CD4-positive, alpha-beta T cell treated with Interleukin-6 for 4 hours (primary cell): ENCODE results near the gene DVL2.

ENCODE experiments used
- DNase-seq: peaks from one replicate; pipeline ENCODE4 v3.0.0-alpha.2; 2020; ENCODE audit warnings: mixed read lengths

The DVL2 gene

DNA sequence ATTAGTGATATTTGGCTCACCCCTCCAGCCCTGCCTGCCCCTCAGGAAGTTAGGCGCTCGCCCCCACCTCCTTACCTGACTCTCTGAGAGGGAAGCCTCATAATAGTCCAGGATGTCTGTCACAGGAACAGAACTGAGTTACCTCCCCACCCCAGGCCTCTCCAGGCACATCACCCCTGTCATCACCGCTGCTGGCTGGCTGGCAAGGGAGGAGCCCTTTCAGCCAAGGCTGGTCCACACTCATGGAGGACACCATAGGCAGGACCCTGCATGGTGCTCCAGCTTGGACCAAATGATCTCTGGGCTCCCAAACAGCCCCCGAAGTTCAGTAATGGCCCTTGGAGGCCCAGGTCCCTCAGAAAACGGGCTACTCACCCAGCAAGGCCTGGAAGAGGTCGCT lies 16.2 kb downstream of the DVL2 start:
- peak; percentile 22 for DNase-seq

DNA sequence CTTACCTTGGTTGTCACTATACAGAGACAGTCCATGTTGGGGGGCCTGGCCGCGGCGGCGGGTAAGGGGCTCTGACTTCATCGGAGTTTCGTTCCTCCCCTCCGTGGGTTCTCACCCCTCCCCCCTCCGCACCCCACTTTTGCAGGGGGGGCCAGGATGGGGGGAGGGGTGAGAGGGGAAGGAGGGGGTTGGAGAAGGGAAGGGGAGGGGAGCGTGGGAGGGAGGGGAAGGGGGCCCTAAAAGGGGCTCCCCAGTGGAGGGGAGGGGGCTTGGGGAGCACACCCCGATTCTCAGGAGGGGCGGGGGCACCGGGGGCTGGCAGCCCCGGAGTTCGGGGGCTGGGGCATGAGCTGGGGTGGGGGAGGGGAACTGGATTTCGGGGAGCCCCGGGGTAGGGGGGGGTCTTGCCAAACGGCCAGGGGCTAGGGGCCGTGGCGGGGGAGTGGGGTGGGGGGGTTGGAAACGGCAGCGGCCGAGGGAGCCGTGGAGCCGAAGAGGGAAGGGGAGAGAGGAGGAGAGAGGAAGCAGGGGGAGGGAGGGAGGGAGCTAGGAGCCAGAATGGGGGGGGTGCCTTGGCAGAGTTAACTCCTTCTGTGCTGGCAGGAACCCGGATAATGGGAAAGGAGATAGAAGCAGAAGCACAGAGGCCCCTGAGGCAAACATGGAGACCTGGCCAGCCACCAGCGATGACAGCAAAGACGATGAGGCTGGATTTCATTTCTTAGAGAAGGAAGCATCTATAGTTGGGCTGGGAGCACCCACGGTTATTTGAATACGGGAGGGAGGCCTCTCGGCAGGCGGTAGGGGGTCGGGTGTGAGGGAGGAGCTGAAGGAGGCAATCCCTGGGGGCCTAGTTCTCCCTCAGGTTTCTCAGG lies 17.0 kb downstream of the DVL2 start:
- peak; percentile 56 for DNase-seq

DNA sequence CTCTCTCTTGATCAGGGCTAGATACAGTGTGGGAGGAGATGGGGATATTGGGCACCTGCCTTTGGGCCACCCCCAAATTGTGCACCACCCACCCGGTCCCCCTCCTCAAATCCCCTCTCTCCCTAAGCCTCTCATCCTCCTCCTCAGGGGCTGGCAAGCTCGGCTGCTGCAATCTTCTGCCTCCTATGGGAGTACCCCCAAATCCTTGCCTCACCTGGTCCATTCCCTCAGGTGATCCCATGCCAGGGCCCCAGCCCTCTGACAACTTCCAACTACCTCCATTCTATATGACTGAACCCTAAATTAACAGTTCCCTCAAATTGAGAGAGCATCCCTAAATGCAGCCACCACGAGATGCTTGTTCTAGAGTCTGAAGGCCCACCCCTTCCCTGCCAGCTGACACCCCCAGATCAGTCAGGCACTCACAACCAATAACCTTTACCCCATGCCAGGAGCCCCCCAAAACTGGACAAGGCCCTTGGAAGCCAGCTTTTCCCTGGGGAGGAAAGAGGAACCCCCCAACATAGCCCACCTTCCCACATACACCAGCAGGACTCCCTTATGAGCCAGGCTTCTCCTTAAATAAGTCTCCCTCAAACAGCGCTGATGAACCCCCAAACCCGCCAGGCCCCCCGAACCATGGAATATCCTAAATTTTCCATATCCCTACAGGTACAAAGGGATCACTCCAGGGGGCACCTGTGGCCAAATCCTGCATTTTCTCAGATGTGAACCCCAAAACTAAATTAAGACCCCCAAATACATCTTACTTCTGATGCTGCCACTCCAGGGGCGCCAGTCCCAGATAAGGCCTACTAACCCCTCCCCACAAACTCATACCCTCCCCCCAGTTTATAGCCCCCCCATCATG lies 17.8 kb downstream of the DVL2 start:
- DNase-seq, result no peak

DNA sequence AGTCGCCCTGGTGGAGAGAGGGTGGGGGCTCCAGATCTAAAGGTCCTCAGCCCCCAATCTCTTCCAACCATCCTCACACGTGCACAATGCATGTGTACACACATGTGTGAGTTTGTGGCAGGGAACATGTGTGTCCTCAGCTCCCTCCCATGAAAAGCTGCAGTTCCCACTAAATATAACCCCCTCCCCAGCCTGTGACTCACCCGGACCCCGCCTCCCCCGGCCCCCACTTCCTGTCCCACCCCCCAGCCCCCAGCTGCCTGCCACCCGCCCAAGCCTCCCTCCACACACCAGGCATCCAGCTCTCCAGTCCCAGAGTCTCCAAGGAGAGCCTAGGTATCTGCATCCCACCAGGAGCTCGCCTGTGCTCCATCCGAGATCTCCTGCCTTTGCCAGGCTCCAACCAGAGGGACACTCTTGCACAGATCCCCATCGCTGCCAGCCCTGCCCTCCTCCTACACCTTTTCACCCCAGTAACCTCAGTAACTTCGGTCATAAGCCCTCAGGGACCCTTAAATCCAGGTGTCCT lies 18.6 kb downstream of the DVL2 start:
- DNase-seq, result peak; percentile 65

DNA sequence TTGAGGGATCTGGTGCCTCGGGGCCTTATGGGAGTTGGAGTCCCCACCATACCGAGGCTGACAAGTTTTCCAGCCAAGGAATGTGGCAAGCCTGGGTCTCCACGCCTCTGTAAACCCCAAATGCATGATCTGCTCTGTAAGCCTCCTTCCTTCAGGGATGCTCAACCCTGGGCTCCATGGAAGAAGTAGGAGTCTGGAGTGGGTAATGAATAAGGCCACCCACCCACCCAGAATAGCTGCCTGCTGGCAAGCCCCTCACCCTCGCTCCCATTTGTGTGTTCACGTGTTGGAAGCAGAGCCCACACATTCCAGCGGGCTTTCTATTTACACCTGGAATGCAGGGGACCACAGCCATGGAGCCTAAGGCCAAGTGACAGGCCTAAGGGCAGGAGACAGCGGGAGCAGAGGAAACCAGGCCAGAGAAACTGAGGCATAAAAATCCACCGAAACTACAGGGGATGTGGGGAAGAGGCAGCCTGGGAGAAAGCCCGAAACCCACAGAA lies 19.1 kb downstream of the DVL2 start:
- no peak for DNase-seq

DNA sequence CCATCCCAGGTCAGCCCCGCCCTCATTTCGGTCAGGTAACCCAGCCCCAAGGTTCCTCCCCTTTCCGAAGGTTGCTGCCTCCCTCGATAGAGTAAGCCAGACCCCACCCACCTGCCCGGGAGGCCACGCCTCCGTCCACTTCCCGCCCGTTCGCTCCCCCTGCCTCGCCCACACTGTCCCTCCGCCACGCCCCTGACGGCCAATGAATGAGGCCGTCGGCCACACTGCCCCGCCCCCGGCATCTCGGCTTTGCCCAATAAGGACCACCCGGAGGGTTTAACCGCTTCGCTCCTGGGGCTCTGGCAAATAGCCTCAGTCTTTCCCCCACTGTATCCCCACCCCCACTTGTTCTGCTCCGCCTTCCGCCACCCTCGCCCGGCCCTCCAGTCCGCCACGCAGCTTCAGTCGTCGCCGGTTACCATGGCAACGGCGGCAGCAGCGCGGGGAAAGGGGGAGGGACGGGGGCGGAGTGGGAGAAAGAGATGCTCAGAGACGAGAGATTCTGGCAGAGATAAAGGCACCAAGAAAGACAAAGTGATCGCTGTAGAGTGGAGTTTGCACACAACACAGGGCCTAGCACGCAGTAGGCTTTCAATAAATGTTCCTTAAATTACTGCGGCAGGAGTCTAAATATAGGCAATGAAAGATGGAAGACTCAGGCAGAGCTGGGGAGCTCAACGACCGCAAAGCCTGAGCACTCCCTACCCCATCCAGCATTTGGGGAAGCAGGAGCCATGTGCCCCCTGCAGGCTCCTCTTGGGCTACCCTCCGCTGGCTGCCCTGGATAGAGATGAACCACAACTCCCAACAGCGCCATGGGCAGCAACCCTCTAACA lies 19.8 kb downstream of the DVL2 start:
- peak; percentile 100 for DNase-seq

DNA sequence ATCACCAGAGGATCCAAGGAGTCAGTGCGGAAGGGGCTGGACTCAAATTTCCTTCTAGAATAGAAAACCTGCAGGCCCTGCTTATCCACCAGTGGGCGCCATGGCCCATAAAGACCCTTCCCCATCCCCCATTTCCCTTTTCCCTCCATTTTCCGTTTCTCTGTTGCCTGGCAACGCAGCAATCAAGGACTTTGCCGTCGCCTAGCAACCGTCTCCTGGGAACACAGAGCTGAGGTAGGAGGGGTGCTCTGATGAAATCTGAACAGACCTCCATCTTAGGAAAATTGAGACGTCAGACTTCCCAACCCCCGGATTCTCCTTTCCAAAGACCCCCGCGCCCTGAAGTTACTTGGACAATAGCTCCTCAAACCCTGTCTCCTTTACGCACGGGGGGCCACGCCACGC lies 20.4 kb downstream of the DVL2 start:
- no peak for DNase-seq

DNA sequence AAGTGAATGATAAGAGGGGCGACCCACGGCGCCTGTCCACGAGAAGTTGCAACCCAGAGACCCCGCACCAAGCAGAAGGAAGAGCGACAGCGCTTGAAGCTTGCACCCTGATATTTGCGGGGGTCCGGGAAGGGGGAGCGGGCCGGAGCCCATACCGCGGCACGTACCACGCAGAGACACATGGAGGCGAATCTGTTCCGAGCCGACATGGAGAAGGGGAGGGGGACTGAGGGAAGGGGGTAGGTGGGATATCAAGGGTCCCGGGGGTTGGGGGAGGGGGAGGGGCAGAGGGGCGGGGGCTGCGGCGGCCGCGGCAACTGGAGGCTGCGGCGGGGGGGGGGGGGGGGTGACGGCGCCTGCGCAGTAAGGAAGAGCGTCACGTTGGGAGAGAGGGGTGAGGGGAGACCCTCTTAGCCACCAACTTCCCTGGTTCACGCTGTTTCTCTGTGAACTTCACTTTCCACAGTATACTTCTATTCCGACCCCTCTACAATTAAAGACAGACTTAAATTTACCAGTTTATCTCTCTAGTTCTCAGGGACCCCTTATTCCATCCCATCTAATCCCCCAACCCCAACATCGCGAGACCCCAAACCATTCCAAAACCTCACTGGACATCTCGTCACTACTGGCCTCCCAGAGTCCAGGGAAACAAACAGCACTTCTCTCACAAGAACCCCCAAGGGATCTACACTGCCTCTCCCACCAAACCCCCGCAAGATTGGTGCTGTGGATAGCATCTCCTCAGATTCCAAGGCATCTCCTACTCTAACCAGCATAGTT lies 22.6 kb downstream of the DVL2 start:
- no peak for DNase-seq

DNA sequence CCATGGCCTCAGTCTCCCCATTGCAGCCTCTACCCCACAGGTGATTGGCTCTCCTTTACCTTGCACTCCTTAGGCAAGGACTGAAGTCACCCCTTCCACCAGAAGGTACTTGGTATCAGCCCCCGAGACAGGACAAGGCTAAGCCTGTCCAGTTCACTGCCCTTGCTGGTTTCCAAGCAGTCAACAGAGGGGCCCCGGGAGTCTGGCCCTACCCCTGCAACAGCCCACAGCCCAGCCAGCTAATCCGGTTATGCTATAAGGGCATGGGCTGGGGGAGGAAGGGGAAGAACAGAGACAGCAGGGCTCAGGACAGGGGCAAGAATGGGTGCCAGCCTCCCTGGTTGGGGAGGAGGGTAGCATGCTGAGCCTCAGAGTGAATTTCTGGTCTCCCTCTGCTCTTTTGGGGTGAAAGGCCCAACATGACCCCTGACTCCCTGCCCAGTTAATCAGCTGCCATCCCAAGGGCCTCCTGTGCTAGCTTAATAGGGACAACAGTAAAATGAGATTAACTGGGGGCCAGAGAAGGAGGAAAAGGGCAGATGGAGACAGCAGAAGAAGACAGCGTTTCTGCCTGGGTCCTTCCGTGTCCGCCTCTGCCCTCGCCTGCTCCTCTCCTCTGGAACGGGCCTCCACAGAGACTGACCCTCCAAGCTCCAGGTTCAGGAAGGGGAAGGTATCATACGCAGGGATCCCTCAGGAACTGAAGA lies 25.4 kb downstream of the DVL2 start:
- no peak for DNase-seq

DNA sequence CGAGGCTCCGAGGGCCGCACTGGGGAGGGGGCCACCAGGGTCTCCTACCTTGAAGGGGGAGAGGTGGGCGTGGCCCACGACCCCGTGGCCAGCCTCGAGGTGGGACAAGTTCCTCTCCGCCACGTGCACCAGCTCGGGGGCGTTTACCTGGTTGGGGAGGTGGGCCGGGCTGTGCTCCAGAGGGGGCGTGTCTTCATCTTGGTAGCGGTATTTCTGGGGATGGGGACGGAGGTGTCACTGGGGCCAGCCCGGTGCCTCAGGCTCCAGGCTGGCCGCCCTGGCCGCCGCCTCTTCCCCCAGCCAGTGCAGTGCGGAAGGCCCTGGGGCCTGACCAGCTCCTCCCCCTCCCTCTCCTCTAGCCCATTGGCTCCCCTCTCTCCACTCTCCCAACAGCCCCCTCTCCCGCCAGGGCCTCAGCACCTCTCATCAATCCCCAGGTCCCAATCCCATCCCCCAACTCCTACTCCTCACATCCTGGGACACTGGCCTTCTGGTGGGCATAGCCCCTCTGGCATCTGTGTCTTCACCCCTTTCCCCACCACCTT lies 26.2 kb downstream of the DVL2 start:
- no peak for DNase-seq

DNA sequence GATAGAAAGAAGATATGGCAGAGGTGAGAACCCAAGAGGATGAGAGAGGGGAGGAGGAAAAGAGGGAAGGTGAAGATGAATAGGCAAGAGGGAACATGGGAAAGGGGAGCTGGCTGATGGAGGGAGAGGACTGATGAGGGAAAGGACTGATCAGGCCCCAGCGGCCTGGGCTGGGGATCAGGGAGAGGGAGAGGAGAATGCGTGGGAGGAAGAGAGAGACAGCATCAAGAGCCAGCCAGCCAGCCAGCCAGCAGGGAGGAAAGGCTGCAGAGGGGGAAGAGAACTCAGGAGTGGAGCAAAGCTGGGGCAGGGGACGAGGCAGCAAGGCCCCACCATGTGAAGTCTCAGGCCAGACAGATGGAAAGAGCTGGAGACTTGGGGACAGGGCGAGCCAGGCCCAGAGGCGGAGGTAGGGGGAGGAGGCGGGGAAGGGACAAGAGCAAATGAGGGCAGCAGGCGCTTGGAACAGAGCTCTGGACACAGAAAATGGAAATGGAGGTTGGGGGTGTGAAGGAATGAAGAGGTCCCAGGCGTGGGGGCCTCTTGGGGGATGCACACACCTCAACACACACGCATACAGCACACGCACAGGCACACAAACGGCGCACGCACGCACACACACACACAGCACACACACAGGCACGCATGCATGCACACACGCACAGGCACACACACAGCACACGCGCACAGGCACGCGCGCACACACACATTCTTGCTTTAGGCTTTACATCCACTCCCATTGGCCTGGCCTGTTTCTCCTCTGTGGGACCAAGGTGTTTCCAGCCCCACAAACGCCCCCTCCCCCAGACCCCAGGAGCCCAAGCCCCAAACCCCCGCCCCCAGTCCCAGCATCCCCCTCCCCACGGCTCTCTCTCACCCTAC lies 27.0 kb downstream of the DVL2 start:
- no peak for DNase-seq

DNA sequence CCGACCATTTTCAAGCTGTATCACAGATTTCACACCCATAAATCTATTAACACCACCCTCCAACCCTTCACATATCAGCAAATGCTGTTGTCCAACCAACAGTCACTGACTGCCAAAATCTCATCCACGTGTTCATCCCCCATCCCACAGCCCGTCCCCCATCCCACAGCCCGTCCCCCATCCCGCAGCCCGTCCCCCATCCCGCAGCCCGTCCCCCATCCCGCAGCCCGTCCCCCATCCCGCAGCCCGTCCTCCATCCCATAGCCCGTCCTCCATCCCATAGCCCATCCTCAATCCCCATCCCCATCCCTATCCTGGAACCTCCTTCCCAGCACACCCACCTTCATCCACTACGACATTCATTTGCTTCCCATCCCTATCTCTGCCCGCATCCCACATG lies 28.8 kb downstream of the DVL2 start:
- no peak for DNase-seq

DNA sequence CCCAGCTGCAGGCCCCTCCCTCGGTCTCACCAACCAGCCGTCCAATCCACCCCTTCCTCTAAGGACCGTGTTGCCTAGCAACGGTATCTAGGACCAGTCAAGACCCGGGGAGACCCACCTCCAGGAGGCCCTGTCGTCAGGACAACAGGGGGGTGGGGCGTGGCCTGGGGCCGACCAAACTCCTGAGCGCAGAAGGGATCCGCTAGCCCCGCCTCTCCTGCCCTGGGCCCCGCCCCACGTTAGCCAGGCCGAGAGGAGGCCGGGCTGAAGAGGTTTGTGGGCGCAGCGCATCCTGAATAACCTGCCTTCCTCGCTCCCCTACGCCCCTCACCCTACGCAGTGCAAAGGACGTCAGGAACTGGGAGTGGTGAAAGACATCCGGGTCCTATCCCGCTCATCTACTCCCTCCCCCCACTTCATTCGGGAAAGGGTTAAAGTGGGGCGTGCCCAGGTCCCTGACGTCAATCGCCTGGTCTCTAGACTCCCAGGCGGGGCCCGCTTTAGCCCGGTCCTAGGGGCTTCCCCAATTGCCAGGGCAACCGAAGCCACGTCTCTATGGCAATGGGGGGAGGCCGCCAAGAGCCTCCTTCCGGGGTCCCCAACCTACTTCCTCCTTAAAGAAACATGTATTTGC lies 29.4 kb downstream of the DVL2 start:
- peak; percentile 93 for DNase-seq

DNA sequence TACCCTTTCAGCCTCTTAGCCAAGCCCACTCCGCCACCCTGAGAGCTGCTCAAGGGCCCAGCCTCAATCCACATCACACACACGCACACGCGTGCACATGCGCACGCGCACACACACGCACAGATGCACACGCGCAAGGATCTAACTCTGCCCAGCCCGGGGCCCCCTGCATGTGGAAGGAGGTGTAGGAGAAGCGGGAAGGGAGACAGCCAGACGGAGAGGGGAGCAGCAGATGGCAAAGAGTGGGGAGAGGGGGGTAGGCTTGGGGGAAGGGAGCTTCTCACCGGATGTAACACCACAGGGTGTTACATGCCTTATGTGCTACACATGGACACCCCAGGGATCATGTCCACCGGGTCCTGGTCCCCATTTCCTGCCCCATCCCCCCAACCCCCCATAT lies 30.0 kb downstream of the DVL2 start:
- DNase-seq, result no peak

DNA sequence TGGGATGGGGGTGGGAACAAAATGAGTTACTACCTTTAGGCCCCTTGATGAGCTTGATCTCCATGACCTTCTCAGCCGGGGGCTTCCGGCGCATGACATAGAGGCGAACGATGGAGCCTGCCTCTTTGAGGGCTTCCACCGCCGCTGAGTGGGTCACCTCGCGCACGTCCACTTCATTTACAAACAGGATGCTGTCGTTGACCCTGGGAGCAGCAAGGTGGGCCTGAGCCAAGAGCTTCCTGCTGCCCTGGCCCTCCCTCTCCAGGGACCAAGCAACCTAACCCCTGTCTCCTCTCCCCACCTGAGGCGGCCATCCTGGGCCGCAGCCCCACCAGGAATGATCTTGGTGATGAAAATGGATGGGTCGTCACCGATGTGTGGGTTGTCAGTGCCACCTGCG lies 30.9 kb downstream of the DVL2 start:
- no peak for DNase-seq

DNA sequence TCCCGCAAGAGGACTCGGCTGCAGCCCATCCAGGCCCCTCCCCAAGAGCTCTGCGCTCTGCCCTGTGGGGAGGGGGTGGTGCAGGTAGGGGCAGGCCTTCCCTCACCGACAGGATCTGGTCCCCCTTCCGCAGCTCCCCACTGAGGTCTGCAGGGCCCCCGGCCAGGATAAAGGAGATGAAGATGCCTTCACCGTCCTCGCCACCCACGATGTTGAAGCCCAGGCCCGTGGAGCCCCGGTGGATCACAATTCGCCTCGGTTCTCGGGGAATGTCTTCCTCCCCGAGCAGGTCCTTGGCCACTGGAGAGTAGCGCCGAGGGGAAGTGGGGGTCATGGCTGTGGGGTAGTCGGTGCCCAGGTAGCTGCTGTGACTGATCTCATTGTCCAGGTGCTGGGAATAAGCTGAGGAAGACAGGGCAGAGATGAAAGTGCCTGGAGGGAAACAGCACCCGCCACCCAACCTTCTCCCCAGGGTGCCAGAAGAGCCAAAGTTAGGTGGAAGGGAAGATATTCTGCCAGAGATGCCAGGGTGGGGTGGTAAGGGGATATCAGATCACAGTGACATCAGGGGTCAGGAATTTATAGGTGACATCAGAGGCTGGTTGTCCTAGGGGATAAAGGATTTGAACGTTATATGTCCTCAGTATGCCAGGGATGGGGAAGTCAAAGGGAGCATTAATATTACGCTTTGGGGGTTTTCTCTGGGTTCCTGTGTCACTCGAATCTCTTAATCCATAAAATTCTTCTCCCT lies 37.5 kb downstream of the DVL2 start:
- DNase-seq, result no peak

DNA sequence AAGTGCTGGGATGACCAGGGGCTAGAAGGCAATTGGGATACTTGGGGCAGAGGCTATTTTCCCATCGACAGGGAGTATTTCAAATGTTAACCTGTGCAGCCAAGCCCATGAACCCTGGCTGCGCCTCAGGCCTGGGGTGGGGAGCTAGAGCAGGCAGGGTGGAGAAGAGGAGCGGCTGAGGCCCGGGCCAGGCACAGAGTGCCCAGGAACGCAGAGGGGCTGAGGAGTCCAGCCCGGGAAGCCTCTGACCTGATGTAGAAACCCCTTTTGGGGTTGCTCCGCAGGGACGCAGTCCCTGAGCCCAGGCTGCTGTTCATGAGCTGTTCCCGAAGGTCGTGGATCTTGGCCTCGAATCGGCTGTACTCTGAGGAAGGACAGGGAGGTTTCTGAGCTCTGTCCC lies 38.3 kb downstream of the DVL2 start:
- no peak for DNase-seq

DNA sequence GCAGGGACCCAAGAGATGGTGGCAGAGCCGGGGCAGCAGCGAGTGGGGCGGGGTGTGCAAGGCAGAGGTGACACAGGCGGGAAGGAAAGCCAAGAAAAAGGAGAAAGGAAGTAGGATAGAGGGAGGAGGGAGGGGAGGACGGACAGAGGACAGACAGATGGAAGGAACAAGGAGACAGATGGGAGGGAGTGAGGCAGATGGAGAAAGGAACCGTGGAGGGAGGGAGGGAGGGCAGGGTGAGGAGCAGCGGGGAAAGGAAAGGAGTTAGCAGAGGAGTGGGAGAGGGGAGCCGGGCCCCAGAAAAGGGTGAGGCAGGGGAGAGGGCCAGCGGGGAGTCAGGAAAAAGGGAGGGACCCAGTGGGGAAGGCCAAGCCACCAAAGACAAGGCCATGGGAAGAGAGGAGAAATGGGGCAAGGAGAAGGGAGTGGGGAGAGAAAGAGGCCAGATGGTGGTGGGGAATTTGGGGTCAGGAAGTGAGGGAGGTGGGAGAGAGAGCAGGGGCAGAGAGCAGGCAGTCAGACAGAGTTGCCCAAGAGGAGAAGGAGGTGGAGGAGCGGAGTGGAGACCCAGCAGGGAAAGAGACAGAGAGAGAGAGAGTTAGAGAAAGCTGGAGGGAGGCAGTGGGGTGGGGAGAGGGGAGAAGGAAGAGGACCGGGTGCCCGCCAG lies 41.9 kb downstream of the DVL2 start:
- no peak for DNase-seq
